Tibial artery (tissue), 4 donors: Measurements from ENCODE around the gene EIF3I.

ENCODE experiments used
- DNase-seq, 2 donors: peaks; one replicate each; pipeline ENCODE4 v3.0.0-alpha.2; 2019
- H3K27ac ChIP-seq, 2 donors: fragments of 200-600 bp; sonication (generic) in 1 of 2; 1 replicate in 1 of 2; 2 replicates in 1 of 2; pipeline ENCODE4 v1.5.1; 2018 to 2019; ENCODE audit warnings: mild to moderate bottlenecking in 1 of 2
- H3K27me3 ChIP-seq, 2 donors: fragments of 200-600 bp; sonication (generic) in 1 of 2; one replicate each; pipeline versions ENCODE4 v1.5.1 to v1.6.0; 2016 to 2019
- H3K36me3 ChIP-seq, 3 donors: fragments of 200-600 bp; sonication (generic) in 2 of 3; one replicate each; pipeline ENCODE4 v1.5.1; 2016 to 2019; ENCODE audit warnings: mild to moderate bottlenecking in 2 of 3
- H3K4me1 ChIP-seq, 4 donors: fragments of 200-600 bp; sonication (generic) in 2 of 4; 1 replicate in 3 of 4; 2 replicates in 1 of 4; pipeline ENCODE4 v1.5.1; 2016 to 2019
- H3K4me3 ChIP-seq, 2 donors: fragments of 200-600 bp; sonication (generic) in 1 of 2; 1 replicate in 1 of 2; 2 replicates in 1 of 2; pipeline ENCODE4 v1.5.1; 2018 to 2019; ENCODE audit warnings: mild to moderate bottlenecking in 2 of 2
- H3K9me3 ChIP-seq, 3 donors: fragments of 200-600 bp; sonication (generic) in 1 of 3; one replicate each; pipeline ENCODE4 v1.5.1; 2016 to 2019
- intact Hi-C: fragments of 100-400 bp; cut with DNase I; formaldehyde crosslinking; loops from one replicate; pipeline ENCODE4 v1.15.0; 2023; ENCODE audit warnings: low total_unique reads
- TF ChIP-seq, protein P1 (sequence below), 2 experiments: fragments of 200-600 bp in 1 of 2; fragments of 450-650 bp in 1 of 2; IDR thresholded peaks; one replicate each; pipeline ENCODE4 v1.5.1; 2017 to 2019; ENCODE audit warnings: antibody characterized with exemption in 2 of 2, mild to moderate bottlenecking in 1 of 2, moderate library complexity in 1 of 2

The EIF3I gene

DNA sequence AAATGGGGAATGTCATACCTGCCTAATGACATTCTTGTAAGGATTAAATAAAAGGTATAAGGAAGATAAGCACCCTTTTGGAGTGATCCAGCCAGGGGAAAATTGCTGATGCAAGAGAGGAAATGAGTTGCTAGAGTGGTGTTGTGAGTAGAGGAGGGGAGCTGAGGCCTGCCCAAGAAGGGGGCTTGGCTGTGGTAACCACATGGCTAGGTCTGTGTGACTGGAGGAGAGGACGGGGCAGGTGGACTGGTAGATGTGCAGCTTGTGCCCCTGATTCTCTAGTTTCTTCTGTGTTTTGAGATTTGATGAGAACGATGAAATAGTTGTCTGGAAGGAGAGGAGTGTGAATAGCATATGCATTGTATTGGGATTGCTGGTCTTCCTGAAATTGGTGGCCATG, 36.1 kb upstream of the EIF3I start:
- no peaks in the 10 kb centered on the region for H3K27me3 ChIP-seq
- no peak for DNase-seq
- no peaks in the 10 kb centered on the region for H3K9me3 ChIP-seq
- intact Hi-C loops = loop anchor here (10.0 kb wide), 1 partner anchor 49 kb away; no protein-coding TSS in a partner anchor
- peaks cover 0 to 46% (median 33%) of the 10 kb centered on the region in 4 donors for H3K4me1 ChIP-seq
- TF ChIP-seq, protein P1, sequence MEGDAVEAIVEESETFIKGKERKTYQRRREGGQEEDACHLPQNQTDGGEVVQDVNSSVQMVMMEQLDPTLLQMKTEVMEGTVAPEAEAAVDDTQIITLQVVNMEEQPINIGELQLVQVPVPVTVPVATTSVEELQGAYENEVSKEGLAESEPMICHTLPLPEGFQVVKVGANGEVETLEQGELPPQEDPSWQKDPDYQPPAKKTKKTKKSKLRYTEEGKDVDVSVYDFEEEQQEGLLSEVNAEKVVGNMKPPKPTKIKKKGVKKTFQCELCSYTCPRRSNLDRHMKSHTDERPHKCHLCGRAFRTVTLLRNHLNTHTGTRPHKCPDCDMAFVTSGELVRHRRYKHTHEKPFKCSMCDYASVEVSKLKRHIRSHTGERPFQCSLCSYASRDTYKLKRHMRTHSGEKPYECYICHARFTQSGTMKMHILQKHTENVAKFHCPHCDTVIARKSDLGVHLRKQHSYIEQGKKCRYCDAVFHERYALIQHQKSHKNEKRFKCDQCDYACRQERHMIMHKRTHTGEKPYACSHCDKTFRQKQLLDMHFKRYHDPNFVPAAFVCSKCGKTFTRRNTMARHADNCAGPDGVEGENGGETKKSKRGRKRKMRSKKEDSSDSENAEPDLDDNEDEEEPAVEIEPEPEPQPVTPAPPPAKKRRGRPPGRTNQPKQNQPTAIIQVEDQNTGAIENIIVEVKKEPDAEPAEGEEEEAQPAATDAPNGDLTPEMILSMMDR (IDR thresholded peaks at IDR 0.05) = no peak
- no peak overlapping the region for H3K4me3 ChIP-seq
- peaks cover 52 to 93% (median 68%) of the 10 kb centered on the region in 3 donors for H3K36me3 ChIP-seq
- no peak overlapping the region for H3K27ac ChIP-seq

DNA sequence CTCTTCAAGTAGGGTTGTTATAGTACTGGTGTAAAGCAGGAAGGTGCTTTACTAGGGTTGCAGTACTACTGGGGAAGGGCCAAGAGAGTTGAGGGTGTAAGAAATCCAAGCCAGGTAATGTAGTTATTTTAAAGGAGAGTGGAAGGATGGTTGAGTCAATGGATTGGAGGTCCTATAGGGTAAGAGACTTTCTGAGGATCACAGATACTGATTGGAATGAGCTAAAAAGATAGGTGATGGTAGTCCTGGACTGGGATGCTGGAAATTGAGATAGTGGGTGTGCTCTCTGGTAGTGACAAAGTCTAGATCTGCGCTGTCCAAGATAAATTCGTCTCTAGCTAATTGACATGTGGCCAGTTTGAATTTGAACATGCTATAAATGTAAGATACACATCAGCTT, 35.7 kb upstream of the EIF3I start:
- Histone ChIP-seq H3K4me1 (peaks cover 0 to 41% (median 29%) of the 10 kb centered on the region in 4 donors), H3K27me3 (no peaks in the 10 kb centered on the region), H3K27ac (no peak overlapping the region), H3K36me3 (peaks cover 56 to 93% (median 72%) of the 10 kb centered on the region in 3 donors), H3K4me3 (no peak overlapping the region), H3K9me3 (no peaks in the 10 kb centered on the region)
- no peak for DNase-seq
- intact Hi-C loops = loop anchor here (10.0 kb wide), 1 partner anchor 48 kb away; no protein-coding TSS in a partner anchor
- TF ChIP-seq, protein P1 (IDR thresholded peaks at IDR 0.05) = no peak

DNA sequence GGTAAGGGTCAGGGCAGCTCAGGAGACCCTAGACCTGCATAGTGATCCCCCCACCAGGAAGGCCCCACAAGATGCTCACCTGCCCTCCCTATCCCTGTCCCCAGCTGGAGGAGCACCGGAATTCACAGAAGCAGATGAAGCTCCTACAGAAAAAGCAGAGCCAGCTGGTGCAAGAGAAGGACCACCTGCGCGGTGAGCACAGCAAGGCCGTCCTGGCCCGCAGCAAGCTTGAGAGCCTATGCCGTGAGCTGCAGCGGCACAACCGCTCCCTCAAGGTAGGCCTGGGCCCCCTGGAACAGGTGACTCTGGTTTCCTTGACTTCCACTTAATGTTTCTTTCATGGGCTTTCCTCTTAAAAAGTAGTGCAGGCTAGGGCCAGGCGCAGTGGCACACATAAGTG, 34.4 kb upstream of the EIF3I start:
- no peaks in the 10 kb centered on the region for H3K9me3 ChIP-seq
- peaks cover 0 to 28% (median 17%) of the 10 kb centered on the region in 4 donors for H3K4me1 ChIP-seq
- H3K36me3 ChIP-seq = peaks cover 69 to 95% (median 86%) of the 10 kb centered on the region in 3 donors
- DNase-seq = no peak
- intact Hi-C loops = loop anchor here (10.0 kb wide), 1 partner anchor 47 kb away; no protein-coding TSS in a partner anchor
- H3K27ac ChIP-seq = no peak overlapping the region
- TF ChIP-seq, protein P1 (IDR thresholded peaks at IDR 0.05) = no peak
- no peak overlapping the region for H3K4me3 ChIP-seq
- H3K27me3 ChIP-seq = no peaks in the 10 kb centered on the region

DNA sequence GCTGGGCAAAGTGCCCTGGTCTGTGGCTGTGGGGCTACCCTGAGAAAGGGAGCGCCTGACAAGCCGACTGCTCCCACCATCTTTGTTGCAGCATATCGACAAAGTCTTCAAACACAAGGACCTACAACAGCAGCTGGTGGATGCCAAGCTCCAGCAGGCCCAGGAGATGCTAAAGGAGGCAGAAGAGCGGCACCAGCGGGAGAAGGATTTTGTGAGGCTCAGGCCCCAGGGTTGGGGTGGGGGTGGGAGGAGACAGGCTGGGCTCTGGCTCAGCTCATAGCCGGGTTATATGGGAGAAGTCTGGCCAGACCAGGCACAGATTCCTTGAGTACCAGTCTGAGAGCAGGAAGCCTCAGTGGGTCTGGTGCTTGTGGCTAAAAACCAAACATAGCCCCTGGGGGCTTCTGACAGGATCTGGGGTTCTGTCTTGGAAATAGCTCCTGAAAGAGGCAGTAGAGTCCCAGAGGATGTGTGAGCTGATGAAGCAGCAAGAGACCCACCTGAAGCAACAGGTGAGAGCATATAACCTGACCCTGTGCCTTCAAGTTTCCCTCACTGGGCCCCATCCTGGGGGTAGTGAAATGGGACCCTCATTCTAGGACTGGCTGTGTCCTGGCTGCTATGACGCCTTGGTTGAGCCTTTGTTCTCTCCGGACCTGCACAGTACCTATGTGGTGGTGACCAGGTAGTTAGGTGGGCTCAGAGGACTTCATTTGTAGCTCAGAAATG, 29.8 kb upstream of the EIF3I start:
- Histone ChIP-seq H3K27ac (no peak overlapping the region), H3K4me1 (no peaks in the 10 kb centered on the region), H3K36me3 (peaks cover 91 to 100% (median 95%) of the 10 kb centered on the region in 3 donors), H3K9me3 (no peaks in the 10 kb centered on the region), H3K4me3 (no peak overlapping the region), H3K27me3 (no peaks in the 10 kb centered on the region)
- TF ChIP-seq, protein P1 (IDR thresholded peaks at IDR 0.05) = no peak
- no peak for DNase-seq
- intact Hi-C loops = no loop called here

DNA sequence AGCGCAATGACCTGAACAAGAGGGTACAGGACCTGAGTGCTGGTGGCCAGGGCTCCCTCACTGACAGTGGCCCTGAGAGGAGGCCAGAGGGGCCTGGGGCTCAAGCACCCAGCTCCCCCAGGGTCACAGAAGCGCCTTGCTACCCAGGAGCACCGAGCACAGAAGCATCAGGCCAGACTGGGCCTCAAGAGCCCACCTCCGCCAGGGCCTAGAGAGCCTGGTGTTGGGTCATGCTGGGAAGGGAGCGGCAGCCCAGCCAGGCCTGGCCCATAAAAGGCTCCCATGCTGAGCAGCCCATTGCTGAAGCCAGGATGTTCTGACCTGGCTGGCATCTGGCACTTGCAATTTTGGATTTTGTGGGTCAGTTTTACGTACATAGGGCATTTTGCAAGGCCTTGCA, 27.2 kb upstream of the EIF3I start:
- DNase-seq = no peak
- Histone ChIP-seq H3K9me3 (no peaks in the 10 kb centered on the region), H3K27me3 (no peaks in the 10 kb centered on the region), H3K4me1 (peaks cover 3 to 13% (median 11%) of the 10 kb centered on the region in 4 donors), H3K27ac (no peak overlapping the region), H3K4me3 (no peak overlapping the region), H3K36me3 (peaks cover 65 to 86% (median 69%) of the 10 kb centered on the region in 3 donors)
- TF ChIP-seq, protein P1 (IDR thresholded peaks at IDR 0.05) = no peak
- intact Hi-C loops = no loop called here
